Activated CD4-positive, alpha-beta T cell treated with anti-CD3 and anti-CD28 coated beads for 4 hours (primary cell): ENCODE results near the gene FADS3.
"Not testable (repeated sequence)": the region's sequence is repeated elsewhere in the genome, so short reads cannot be mapped to it uniquely, and the experiment has no call there.

Experiments
- DNase-seq, 2 donors: peaks; one replicate each; pipeline ENCODE4 v3.0.0-alpha.2; 2020

FADS3 gene

DNA sequence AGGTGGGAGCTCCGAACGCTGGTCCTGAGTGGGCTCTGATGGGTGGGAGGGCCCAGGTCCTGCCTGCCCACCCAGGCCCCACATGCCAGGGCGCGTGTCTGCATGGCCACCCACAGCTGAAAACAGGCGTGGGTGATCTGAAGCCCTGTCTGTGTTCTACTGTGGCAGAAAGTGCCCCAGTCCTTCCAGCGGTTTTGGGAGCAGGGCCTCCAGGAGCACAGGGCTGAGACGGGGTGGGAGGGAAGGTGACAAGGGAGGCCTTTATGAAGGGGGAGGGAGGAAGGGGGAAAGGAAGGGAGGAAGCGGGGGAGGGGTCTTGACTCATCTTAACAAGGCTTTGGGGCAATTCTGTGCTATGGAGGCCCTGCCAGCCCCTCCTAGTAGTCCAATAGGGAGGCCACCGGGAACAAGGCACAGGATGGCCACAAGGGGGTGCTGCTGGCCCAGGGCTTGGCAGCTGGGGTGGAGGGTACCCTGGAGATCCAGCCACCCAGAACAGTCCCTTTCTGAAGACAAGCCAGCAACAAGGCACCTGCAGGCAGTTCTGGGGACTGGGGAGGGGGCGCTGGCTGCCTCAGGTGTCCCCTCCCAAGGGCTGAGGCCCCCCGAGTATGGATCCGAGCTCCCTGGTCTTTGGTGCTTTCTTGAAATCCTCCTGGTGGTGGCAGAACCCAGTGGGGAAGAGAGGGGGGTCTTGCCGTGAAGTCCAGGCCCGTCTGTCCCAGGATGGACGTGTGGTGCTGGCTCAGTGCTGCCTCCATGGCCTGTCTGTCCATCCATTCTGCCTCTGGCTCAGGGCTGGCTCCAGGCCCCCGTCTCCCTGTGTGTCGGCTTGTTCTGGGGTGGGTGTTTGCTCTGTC lies 6.3 kb upstream of the FADS3 start:
- peak; percentile 71 to 83 for DNase-seq

DNA sequence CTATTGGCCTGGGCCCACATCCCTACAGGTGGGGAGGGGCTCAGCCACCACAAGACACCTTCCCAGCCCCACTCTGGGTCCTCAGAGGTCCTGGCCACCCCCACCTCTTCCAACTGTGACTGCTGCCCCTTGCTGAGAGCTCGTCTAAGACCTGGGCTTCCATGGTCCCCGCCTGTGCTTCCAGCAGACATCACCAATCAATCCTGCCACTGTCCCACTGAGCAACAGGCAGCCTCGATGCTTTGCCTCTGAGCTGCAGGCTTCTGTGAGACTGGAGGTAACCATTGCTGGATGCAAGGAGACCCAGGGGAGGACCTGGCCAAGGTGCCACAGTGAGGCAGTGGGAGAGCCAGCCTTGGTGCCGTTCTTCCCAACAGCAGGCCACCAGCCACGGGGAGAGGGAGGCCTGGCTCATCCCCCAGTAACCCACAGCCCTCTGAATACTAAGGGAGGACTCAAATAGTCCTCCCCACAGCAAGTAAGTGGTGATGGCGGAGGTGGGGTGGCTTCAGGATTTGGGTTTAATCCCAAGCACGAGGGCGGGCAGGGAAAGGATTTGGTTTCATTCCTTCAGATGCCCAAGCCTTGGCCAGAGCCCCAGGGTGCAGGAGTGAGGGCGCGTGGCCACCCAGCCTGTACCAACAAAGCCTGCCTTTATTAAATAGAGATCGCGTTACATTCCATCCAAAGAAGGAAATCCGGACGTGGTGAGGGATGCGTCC lies 5.5 kb upstream of the FADS3 start:
- DNase-seq, result no peak

DNA sequence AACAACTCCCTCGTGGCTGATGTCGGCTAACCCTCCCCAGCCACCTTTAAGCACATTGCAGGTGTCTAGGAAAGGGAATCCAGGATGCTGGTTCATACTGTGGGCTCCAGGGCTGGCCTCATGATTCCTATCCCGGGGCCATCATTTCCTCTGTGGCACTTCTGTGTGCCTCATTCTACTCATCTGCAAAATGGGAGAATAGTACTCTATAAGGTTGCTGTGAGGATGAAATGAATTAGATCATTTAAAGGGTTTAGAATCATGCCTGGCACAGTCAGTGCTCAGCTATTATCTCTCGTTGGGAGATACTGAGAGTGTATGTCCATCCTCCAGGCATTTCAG lies 4.3 kb upstream of the FADS3 start:
- no peak for DNase-seq

DNA sequence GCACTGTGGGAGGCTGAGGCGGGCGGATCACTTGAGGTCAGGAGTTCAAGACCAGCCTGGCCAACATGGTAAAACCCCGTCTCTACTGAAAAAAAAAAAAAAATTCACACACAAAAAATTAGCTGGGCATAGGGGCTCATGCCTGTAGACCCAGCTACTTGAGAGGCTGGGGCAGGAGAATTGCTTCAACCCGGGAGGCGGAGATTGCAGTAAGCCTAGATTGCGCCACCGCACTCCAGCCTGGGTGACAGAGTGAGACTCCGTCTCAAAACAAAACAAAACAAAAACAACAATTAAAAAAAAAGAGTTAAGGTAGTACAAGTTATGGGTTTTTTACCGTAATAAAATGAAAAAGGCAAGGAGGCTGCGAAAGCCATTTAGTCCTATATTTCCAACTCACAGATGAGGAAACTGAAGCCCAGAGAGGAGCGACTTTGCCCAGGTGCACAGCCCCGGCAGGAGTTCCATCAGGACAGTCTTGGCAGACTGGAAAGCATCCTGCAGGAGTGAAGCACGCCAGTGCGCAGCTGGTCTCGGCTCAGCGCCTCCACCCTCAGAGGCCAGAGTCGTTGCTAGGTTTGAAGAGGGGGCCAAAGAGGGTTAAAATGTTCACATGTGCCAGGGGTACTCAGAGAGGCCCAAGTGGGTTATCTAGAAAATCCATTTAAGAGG lies 3.8 kb upstream of the FADS3 start:
- no peak for DNase-seq

DNA sequence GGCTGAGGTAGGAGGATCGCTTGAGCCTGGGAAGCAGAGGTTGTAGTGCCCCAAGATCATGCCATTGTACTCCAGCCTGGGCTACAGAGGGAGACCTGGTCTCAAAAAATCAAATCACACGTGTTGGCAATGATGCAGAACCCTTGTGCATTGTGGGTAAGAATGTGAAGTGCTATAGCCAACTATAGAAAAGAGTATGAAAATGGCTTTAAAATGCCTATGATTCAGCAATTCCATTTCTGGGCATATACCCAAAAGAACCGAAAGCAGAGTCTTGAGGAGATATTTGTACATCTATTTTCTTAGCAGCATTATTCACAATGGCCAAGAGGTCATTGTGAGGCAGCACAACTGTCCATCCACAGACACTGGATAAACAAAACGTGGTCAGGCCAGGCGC lies 2.6 kb upstream of the FADS3 start:
- DNase-seq, result no peak

DNA sequence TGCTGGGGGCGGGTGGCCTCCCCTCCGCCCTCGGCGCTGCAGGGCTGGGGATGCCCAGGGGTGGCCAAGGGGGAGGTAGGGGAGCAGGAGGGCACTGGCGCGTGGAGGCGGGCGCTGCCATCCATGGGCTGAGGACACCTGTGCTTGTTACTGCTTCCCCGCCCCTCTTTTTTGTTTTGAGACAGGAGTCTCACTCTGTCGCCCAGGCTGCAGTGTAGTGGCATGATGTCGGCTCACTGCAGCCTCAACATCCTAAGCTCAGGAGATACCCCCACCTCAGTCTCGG lies 683 bp upstream of the FADS3 start:
- peak in 1 of 2 donors; percentile 9 for DNase-seq

DNA sequence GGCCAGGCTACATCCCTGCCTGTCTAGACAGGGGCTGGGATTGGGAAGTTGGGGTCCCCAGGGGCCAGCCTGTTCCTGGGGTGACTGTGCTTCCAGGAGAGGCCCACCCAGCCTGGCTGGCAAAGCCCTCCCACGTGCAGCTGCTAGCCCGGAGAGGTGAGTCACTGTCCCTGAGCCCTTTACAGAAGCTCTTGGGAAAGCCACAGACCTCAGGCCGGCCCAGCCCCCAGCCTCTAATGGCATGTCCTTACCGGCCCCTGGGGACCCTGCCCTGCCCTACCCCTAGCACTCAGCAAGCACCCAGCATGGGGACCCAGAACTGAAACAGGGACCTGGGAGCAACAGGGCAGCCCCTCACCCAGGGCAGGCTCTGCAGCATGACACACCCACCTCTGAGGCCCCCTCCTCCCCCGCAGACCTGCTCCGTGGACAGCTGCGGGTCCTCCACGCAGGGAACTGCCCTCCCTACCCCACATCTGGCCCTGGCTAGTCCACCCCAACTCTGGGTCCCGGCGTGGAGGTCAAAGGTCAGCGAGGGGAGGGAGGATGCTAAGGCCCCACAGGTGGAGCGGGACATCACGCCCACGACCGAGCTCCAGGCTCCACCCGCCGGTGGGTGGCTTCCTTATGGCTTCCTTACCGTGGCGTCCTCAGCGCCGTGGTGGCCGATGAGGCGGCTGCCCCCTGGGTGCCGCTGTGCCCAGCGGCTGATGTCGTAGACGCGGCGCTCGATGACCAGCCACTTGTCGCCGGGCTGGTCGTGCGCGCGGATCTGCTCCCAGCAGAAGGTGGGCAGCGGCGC lies 615 bp downstream of the FADS3 start:
- peak; percentile 12 to 17 for DNase-seq

DNA sequence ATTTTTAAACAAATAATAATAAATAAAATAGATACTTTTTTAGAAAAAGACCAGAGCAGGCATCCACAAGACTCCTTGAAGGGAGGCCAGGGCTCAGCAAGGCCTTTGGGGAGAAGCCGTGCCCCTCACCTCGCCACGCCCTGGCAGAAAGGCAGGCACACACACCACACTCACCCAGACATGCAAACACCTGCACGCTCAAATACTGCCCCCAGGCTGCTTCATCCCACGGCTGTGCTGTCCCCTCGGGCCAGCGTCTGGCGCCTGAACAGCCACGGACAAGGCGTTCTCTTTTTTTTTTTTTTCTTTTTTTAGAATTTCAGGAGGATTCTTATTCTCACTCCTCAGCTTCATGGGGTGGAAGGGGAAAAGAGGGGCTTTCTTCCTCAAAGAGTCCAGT lies 1.5 kb downstream of the FADS3 start:
- no peak for DNase-seq

DNA sequence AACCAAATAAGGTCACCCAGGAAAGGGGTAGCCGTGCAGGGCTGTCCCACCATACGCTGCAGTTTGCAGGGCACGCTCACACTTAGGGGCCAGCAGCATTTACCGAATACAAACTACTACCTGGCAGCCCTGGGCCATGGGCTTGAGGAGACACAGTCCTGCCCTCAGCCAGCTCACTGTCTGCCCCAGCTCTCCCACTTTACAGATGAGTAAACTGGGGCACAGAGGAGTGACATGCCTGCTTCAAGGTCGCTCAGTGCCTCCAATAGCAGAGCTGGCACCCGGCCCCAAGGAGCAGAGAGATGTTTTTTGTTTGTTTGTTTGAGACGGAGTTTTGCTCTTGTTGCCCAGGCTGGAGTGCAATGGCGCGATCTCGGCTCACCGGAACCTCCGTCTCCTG lies 2.8 kb downstream of the FADS3 start:
- no peak for DNase-seq

DNA sequence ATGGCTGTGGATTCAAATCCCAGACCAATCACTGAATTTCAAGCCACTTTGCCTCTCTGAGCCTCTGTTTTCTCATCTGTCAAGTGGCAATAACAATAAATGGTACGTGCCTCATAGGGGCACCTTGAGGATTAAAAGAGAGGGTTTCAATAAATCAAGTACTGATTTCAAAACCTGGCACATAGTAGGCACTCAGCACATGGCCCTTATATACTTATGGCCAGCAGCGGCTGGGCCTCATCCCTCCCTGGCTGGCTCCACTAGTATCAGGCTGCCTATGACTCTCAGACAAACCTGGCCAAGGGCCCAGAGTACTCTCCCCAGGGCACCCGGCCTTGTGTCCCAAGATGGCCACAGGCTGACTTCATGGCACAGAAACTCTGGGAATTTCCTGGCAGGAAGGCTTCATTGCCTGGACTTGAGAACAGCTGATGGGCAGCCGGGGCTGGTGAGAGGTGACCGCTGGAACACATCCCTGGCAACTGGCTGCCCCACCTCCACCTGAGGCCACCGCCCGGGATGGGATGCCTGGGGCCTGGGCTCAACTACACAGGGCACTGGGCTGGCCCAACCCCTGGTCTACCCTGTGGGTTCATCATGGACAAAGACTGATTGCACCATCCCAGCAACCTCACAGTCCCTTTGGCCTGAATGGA lies 3.4 kb downstream of the FADS3 start:
- no peak for DNase-seq

DNA sequence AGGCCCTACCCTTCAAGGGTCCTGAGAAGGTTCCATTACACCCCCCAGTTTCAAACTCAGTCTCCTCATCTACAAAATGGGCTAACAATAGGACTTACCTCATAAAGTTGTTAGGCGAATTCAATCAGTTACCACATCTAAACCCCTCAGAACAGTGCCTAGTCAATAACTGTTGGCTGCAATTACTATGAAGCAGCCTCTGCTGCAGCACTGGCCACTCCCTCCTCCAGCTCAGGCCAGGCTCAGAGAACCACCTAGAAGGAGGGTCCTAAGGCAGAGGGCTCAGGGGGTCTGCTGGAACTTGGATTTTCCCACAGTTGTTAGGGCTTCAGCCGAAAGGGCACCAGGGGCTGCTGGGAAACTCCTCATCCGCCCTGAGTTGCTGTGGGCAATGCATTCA lies 4.7 kb downstream of the FADS3 start:
- no peak for DNase-seq

DNA sequence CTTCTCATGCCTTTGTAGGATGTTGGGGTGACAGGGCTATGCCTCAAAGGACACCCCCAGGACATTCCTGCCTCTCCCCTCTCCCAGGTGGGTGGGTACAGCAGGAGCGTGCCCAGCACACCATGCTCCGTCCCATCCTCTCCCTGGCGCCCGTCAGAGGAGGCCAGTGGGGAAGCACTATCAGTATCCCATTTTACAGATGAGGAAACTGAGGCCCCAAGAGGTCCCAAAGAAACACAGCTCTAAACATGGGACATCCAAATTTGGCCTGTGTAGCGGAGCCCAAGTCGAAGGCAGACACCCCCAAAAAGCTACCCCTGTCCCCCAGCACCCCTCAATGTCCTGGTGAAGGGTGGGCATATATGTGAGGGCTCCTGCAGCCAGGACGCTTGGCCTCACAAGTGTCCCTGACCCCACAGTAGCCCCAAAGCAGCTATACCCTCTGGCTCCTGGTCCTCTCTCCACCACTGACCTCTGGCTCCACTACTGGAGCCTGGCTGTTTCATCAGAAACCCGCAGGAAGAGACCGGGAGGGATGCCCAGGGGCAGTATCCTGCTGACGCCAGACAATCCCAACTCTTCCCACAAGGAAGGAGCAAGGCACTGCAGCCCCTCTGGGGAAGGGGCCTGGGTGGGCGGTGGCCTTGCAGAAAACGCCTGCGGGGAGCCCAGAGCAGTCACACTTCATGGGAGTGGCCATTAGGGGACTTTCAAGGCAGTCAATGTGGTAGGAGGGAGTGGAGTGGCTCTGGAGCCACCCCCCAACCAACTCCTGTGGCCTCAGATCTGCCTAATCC lies 5.4 kb downstream of the FADS3 start:
- no peak for DNase-seq

DNA sequence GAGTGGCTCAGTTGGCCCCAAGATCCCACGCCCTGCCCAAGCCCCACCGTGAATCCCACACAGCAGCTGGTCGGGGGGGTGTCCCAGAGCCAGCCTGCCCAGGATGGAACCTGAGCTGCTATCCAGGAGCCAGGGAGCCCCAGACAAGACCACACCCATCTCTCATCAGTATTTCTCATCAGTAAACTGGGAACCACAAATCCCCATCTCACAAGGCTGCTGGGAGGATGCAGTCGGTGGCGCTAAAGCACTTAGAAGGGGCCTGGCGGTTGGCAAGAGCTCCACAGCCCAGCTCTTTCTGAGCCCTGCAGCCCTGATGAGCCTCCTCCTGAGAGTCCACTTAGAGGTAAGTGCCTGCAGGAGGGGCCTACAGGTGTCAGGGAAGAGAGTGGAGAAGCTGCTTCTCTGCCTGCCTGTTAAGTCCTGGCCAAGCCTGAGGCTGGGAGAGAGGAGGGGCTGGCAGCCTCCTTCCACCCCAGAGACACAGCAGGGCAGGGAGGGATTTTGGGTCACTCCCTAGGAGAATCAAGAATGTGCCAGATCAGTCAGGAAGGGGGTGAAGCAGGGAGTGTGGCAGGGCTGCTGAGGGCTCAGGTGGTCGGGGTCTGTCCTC lies 6.1 kb downstream of the FADS3 start:
- DNase-seq, result no peak

DNA sequence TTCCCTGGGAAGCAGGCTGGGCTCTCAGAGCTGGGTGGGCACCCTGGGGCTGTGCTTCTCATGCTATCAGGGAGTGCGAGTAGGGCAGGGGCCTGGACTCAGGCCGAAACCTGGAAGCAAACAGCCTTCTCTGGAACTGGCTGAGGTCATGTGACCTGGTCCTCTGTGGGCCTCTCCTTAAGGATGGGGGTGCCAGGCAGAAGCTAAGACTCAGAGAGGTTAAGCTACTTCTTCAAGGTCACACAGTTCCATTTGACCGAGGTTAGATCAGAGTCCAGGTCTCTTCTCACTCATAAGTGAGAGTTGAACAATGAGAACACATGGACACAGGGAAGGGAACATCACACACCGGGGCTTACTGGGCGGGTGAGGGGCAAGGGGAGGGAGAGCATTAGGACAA lies 7.4 kb downstream of the FADS3 start:
- DNase-seq, result no peak

DNA sequence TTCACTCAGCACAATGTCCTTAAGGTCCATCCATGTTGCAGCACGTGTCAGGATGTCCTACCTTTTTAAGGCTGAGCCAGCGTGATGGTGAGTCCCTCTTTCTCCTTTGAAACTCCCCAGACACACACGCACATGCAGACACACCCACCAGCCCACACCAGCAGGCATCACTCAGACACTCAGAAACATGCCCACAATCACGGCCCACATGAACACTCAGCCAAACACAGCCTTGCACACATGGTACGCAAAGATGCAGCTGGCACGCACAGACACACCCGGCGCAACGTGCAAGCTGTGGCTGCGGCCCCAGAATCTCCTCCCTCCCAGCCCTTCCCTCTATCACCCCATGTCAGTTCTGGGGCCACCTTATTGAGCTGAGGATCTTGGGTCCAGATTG lies 8.0 kb downstream of the FADS3 start:
- DNase-seq, result no peak

DNA sequence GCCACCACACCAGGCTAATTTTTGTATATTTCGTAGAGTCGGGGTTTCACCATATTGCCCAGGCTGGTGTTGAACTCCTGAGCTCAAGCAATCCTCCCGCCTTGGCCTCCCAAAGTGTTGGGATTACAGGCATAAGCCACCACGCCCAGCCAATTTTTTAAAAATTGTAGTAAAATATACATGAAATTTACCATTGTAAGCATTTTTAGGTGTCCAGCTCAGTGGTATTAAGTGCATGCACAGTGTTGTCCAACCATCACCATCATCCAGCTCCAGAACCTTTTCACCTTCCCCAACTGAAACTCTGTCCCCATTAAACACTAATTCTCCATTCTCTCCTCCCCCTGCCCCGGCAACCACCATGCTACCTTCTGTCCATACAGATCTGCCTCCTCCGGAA lies 8.5 kb downstream of the FADS3 start:
- no peak for DNase-seq

DNA sequence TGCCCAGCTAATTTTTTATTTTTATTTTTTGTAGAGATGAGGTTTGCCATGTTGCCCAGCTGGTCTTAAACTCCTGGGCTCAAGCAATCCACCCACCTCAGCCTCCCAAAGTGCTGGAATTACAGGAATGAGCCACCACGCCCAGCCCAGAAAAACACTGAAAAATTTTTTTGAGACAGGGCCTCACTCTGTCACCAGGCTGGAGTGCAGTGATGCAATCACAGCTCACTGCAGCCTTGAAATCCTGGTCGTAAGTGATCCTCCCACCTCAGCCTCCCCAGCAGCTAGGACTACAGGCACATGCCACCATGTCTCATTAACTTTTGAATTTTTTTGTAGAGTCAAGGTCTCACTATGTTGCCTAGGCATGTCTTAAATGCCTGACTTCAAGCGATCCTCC lies 9.1 kb downstream of the FADS3 start:
- not testable (repeated sequence) for DNase-seq

DNA sequence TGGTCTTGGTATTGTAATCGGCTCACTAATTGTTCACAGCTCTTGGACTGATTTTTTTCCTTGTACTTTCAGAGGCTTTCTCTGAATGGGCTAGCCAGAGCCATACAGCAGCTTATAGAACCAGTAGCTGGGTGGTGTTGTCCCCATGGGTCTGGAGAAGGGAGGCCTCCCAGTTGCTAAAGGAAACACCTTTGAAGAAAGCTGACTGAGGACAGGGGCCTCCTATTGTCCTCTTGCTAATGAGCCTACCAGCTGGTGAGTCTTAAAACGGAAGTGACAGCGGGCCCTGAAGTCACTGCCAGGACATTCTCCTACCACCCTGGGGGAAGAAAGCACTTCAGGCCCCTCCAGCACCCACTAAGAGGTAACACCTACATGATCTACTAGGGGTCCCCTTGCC lies 9.9 kb downstream of the FADS3 start:
- no peak for DNase-seq

DNA sequence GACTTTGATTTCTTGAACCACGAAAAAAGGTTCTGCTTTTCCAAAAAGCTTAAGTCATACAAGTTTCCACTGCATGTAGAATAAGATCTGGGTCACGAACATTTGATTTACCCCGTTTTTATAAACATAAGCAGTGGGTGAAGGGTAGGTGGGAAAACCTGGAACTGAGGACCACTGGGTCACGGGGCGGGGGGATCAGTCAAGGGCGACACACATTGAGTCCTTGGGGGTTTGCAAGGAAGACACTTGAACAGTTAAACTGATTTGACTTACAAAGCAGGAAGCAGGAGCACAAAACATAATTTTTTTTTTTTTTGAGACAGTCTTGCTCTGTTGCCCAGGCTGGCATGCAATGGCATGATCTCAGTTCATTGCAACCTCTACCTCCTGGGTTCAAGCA lies 10.9 kb downstream of the FADS3 start:
- no peak for DNase-seq

DNA sequence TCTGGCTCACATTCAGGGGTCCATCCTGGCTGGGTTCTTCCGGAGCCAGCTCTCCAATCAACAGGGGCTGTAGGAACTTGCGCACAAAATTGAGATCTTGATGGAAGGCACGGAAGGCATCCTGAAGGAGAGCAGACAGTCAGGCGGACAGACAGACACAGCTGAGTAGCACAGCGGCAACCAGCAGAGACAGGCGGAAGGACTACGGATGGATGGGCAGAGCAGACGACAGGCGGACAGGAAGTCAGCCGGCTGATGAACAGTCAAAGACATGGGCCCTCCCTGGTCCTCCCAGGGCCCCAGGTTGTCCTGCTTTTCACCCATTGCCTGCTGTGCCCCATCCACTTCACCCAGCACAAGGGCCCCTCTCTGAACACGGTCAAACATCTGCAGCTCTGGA lies 11.3 kb downstream of the FADS3 start:
- DNase-seq, result no peak

DNA sequence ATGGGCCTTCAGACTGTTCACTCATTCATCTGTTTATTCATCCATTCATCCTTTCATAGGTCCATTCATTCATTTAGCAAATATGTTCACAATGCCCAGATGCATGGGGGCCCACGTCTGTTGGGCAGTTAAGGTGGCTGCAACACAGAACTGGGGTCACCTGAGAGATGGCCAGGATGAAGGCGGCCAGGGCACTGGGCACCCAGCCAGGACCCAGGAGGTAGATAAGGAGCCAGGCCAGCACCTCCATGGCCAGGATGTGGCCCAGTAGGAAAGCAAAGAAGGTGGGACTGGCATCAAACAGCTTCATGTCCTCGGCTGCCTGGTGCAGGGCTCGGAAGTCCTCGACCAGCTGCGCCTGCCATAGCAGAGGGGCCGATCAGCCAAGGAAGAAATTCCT lies 12.2 kb downstream of the FADS3 start:
- DNase-seq, result no peak

DNA sequence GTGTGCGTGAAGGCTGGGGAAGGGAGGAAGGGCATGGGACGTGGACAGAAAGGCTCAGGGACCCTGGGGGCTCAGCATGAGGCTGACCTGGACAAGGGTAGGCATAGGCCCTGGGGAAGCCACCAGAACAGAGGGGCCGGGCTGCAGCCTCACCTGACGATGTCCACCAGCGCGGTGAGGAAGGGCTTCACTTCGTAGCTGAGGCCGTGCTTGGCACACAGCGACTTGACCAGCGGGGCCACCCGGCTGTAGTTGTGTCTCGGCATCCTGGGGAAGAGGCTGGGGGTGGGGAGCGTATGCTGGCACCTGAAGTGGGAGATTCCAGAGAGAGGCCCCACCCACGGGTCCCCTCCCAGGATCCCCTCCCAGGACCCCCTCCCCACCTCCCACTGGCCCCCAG lies 15.6 kb downstream of the FADS3 start:
- no peak for DNase-seq
